GM21619 (cell line): Measurements from ENCODE around the gene TMEM92.
"Not testable (repeated sequence)": the region's sequence is repeated elsewhere in the genome, so short reads cannot be mapped to it uniquely, and the experiment has no call there.

ENCODE experiments used
- ATAC-seq: cut with Tn5 transposase; IDR thresholded peaks from one replicate; pipeline ENCODE4 v1.9.1; 2021; ENCODE audit not compliant: unreplicated experiment

Gene TMEM92

DNA sequence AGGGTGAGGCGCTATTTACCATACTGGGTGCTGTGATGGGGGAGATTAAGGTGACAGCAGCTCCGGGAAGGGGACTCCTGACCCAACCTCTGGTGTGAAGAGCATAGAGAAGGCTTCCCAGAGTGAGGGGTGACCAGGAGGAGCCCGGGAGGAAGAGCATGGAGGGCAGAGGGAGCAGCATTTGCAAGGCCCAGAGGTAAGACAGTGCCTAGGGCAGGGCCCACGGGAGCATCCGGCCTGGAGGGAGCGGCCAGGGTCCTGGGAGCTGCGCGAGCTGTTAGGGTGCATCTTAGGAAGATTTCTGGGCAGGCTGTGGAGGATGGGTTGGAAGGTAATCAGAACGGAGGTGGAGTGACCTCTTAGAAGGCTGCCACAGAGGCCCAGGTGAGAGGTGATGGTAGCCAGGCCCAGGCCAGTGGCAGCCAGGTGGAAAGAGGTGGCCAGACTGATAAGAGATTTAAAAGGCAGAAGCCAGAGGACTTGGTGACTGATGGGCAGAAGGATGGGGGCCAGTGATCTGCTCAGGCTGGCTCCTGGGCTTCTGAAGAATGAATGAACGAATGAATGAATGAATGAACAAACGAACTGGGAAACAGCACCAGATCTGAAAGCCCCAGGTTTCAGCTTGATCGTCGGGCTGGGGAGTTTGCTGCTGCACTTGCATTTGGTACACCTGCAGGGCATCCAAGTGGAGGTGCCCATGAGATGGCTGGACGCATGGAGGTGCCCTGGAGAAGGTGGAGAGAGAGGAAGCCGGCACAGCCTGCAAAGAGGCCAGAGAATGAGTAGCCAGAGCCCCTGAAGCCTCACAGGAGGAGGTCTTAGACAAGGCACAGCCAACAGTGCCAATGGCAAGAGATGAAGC lies 13.0 kb upstream of the TMEM92 start:
- ATAC-seq = no peak

DNA sequence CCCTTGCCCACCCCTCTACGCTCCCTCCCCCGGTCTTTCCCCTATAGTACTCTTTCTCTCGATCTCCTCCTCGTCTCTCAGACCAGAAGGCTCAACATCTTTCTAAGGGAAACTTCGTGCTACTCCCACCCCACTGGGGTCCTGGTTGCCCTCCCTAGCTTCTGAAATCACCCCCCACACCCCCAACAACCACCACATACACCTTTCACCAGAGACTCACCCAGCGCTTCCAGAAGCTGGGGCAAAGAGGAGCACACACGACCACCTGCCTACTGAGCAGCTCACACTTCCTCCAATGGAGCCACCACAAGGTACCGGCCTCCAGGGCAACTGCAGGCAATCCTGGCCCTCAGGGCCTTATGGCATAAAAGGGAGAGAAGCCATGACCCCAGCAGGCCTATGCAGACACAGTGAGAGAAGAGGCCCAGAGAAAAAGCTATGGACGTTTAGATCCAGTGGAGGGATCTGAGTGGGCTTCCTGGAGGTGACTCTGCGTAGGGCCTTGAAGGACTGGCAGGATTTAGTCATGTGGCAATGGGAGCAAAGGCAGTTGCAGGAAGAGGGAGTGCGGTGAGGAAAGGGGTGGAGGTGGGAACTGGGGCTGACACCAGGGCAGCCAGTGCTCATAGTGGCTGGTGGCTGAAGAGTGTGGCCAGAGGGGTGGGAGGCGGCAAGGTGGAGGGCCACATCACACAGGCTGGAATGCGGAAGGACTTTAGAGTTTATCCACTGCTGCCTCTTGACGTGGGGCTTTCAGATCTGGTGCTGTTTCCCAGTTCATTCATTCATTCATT lies 12.1 kb upstream of the TMEM92 start:
- no peak for ATAC-seq

- ATAC-seq = no peak
These were observed 10.7 kb upstream of the TMEM92 start for GRCh38 chr17:50263331-50264262.

DNA sequence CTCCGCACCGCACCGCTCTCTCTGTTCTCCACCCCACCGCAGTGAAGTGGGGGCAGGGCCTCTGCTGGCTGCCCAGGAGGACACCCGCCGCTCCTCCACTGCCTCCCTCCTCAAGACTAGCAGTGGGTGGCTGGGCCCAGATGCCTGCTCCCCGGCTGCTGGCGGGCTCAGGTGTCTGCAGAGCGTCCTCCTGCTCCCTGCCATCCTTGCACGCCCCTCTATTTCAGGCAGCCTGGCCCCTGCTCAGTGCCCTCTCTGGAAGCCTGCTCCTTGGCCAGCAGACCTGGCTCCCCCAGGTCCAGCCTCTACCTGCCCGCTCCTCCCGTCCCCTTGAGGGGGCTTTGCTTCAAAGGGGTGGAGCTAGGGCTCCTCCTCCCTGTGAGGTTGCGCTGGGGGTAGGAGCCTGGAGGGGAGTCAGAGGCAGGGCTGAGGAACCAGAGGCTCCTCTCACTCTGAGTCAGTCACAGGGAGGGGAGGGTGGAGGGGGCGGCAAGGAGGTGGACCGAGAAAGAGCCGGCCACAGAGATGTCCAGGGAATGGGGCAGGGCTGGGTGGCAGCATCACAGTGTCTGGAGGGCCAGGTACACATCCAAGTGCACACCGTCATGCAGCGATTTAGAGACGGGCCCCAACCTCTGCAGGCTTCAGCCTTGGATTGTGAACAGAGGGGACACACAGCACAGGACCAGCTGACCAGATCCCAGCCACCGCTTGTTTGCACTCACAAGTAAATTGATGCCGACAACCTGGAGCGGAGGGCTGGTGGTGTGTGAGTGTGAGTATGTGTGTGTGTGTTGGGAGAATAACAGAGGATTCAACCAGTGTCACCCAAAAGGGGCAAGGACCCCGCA lies 9.8 kb upstream of the TMEM92 start:
- no peak for ATAC-seq

DNA sequence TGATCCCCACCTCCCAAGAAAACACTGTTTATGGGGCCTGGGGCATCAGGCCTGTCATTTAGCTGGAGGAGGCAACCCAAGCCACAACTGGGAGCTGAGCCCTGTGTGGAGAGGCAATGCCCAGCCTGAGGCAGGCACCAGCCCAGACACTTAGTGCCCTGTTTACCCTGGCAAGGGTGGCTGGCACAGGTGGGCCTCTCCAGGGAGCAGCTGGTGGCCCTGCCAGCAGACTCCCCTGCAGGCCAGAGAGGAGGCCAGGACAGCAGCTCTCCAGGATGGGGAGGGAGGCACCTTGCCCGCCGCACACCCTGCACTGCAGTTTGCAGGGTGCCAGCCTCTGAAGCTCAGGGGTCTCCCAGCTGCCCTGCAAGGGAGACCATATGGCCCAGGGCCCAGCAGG lies 9.1 kb upstream of the TMEM92 start:
- ATAC-seq = no peak

DNA sequence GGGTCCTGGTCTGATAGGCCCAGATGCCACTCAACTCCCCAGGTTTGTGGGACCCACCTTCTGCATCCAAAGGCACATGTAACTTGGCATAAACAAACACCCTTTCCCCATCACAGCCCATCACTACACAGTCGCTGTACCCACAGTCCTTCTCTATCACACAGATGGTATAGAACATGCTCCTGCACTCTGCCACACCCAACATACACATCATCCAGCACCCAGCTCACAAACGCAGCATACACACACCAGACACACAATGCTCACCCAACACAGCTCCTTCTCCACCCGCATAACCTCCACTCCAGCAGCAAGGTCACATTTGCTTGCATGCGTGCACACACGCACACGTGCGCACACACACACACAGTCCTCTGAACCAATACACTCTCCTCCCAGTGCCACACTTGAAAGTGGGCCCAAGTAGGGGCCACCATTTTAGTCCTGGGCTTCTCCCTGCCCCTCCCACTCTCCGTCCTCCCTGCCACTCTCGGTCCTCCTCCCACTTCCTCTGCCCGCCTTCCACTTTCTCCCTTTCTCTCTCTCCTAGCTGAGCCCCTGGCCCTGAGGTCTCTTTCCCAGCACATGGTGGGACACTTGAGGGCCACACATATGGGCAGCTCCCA lies 8.5 kb upstream of the TMEM92 start:
- no peak for ATAC-seq

GRCh38 chr17:50266384-50267073 lies 7.7 kb upstream of the TMEM92 start:
- ATAC-seq = no peak

GRCh38 chr17:50267074-50267841 lies 7.0 kb upstream of the TMEM92 start:
- ATAC-seq = no peak

DNA sequence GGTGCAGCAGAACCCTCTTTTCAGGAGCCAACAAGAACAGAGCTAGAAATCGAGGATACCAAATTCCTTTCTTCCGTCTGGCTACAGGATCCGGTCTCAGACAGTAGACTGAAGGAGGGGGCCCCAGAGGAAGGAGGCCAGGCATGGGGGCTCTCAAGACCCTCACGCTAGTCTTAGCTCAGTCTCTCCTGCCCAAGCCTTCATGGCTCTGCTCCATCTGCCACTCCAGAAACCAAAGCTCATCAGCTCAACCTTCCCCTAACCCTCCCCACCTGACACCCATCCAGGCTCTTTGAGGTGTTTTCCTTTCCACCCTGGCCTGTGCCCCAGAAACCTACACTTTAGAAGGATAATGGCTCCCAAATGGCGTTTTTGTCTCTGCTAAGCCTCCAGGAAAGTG lies 6.2 kb upstream of the TMEM92 start:
- ATAC-seq = no peak

- ATAC-seq = no peak
These were observed 5.5 kb upstream of the TMEM92 start for GRCh38 chr17:50268743-50269275.

DNA sequence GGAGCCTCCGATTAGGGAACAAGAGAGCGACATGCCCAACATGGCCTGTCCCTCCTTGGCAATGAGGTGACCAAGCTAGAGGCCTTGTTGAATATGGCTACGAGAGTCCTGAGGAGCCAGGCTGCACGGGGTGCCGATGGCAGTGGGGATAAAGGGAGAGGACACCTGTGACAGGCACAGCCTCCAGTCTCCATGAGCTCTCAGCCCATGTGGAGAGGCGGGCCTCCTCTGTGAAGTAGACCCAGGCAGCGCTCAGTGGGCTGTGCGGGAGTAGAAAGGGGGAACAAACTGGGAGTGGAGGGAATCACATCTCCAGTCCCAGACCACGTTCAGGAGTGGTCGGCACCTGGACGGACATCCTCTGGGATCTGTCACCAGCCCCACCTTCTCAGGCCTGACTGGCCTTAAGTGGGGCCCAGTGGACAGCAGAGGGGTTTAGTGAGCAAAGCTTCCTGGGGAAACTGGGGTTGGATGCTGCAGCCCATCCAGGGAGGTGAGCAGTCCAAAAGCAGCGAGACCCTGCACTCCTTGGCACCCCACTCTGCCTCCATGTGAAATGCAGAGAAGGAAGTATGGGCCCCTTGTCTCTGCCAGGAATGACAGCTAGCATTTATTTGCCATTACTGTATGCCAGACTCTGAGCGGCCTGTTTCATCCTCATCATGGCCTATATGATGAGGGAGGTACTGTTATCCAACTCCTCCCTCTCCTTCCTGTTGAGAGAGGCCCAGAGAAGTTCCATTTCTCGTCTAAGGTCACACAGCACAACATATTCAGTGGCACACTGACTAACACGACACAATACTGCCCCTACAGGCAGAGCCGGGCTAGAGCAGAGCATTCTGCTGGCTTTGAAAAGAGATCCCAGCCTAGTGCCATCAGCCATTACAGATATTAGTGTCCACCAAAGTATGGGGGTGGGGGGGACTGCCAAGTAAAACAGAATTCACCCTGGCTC lies 4.5 kb upstream of the TMEM92 start:
- no peak for ATAC-seq

DNA sequence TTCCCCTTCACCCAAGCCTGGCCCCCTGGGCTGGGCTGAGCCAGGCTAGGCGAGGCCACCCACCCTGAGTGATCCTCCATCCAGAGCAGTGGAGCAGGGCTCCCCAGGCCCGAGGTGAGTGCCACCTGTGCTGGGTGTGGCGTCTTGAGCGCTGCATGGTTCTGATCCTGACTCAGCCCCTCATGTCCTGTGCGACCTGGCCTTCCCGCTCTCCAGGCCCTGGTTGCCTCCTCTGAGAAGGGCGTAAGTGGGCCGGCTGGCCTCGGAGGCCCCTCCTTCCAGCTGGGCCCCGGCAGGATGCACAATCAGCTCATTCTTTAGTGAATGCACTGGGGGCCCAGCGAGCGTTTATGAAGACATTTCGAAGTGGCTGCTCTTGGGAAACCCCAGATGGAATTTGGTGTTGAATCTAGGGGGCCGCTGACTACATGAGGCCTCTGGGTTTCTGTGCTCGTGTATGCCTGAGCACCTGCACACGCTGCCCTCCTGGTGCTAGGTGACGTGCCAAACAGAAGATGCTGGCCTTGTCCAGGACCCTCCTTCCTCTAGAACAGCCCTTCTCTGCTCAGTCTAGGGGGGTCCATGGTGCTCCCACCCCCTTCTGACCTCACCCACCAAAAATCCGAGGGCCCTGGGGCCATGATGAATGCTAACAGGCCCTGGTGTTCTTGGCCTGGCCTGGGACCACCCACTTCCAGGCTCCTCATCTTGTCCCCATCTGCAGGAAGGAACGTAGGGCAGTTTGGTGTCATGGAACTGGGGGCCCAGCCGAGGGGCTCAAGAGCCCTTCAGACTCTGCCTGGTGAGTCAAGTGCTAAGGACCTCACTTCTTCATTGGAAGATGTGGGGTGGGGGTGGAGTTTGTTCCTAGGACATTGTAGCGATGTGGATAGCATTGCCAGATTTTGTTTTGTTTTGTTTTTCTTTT lies 3.6 kb upstream of the TMEM92 start:
- no peak for ATAC-seq

DNA sequence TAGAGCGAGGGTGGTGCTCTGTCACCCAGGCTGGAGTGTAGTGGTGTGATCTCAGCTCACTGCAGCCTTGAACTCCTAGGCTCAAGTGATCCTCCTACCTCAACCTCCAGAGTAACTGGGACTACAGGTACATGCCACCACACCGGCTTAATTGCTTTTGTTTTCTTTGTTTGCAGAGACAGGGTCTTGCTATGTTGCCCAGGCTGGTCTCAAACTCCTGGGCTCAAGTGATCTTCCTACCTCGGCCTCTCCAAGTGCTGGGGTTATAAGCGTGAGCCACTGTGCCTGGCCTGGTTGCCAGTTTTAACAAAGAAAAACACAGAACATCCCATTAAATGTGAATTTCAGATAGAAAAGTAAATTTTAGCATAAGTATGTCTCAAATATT lies 2.9 kb upstream of the TMEM92 start:
- not testable (repeated sequence) for ATAC-seq

DNA sequence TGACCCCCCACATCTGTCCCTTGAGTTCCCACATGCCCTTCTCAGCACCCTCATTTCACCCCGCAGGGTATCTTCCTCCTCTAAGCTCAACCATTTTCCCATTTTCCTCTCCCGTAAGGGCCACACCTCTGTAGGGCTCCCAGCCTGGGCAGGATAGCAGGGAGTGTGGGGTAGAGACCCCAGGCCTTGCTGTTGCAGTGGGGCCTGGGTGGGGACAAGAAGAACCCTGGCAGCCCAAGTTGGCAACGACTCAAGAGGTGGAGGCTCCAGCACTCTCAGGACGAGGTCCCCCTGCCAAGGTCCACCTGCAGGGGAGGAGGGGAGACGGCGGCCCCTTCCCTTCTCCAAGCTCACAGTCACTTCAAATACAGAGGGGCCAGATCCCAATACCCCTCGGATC lies 2.0 kb upstream of the TMEM92 start:
- no peak for ATAC-seq

- ATAC-seq = no peak
These were observed 1.3 kb upstream of the TMEM92 start for GRCh38 chr17:50272711-50273653.
